K562 (cell line): ENCODE results near the gene ATP8A1. TPM values are rescaled to one million over a fixed set of nuclear protein-coding genes. Genes with fewer than 3 reads are reported as not detected.

ENCODE experiments used
- ATAC-seq: fragments of 200-7000 bp; cut with Tn5 transposase; 3 replicates; pipeline ENCODE4 v1.9.1; 2020; ENCODE audit warnings: moderate library complexity
- BruUV-seq: library from RNA; stranded (reverse); fragments of 400-500 nt; replicated peaks from 2 replicates; lab custom pipeline; 2021; lab: Mats Ljungman, UMichigan
- CTCF ChIA-PET: fragments of 300-600 bp; formaldehyde crosslinking; extraction: SDS; loops from one replicate; lab custom pipeline; 2021; ENCODE audit warnings: low intra/inter-chr PET ratio; lab: Yijun Ruan, JAX
- POLR2A ChIA-PET: fragments of 300-600, 350-650 bp; sonication (Branson Sonifier 250); formaldehyde crosslinking; extraction: SDS; loops from one replicate; lab custom pipeline; 2021; ENCODE audit warnings: antibody characterized with exemption, inconsistent platforms; lab: Yijun Ruan, JAX
- DNase-seq, 4 experiments: peaks; one replicate each; pipeline versions ENCODE4 v3.0.0 to v3.0.0-alpha.2; 2011 to 2018; ENCODE audit warnings: low spot score in 3 of 4, mixed read lengths in 3 of 4; ENCODE audit errors: extremely low read depth in 1 of 4
- FAIRE-seq: peaks from 2 replicates; lab custom pipeline; 2011; peaks lifted over from hg19 to GRCh38; lab: Jason Lieb, UNC
- H2AFZ ChIP-seq: 2 replicates; pipeline ENCODE4 v1.6.0; 2011; ENCODE audit warnings: low read depth, low read length, control low read depth, inconsistent platforms
- H3K27ac ChIP-seq: fragments of 200-600 bp; 3 replicates; pipeline ENCODE4 v1.8.0; 2011; ENCODE audit warnings: low read depth, mild to moderate bottlenecking, control low read depth, inconsistent platforms, low read length, moderate library complexity, mixed read lengths; ENCODE audit errors: extremely low read depth
- H3K27me3 ChIP-seq, 2 experiments: fragments of 300-600 bp in 1 of 2; 2 replicates in 1 of 2; 3 replicates in 1 of 2; pipeline versions ENCODE4 v1.6.0 to v1.8.0; 2011; ENCODE audit warnings: inconsistent platforms in 2 of 2, low read length in 2 of 2, mild to moderate bottlenecking in 1 of 2, mixed read lengths in 1 of 2, moderate library complexity in 1 of 2; ENCODE audit not compliant: control insufficient read depth in 2 of 2, insufficient read depth in 2 of 2
- H3K36me3 ChIP-seq: fragments of 300-600 bp; 3 replicates; pipeline ENCODE4 v1.8.0; 2011; ENCODE audit warnings: mild to moderate bottlenecking, low read length, inconsistent platforms; ENCODE audit not compliant: control insufficient read depth, insufficient read depth
- H3K4me1 ChIP-seq, 2 experiments: fragments of 200-600 bp in 1 of 2; replicated peaks in 1 of 2; 2 replicates in 1 of 2; 3 replicates in 1 of 2; pipeline versions ENCODE4 v1.5.1 to v1.8.0; 2011; ENCODE audit warnings: inconsistent platforms in 2 of 2, low read length in 2 of 2, mild to moderate bottlenecking in 1 of 2, mixed read lengths in 1 of 2, moderate library complexity in 1 of 2; ENCODE audit not compliant: control insufficient read depth in 2 of 2, insufficient read depth in 2 of 2
- H3K4me2 ChIP-seq: 2 replicates; pipeline ENCODE4 v1.6.1; 2011; ENCODE audit warnings: low read length, control low read depth, inconsistent platforms, mixed read lengths; ENCODE audit not compliant: insufficient read depth
- H3K4me3 ChIP-seq: fragments of 200-600 bp; sonication (generic), shearing (Covaris generic); 2 replicates; pipeline ENCODE4 v1.5.1; 2016; ENCODE audit warnings: control low read depth, inconsistent platforms
- H3K79me2 ChIP-seq: fragments of 200-600 bp; 3 replicates; pipeline ENCODE4 v1.8.0; 2011; ENCODE audit warnings: low read length, inconsistent platforms; ENCODE audit not compliant: control insufficient read depth, insufficient read depth
- H3K9ac ChIP-seq, 2 experiments: 2 replicates each; pipeline versions ENCODE4 v1.6.0 to v1.6.1; 2011; ENCODE audit warnings: low read depth in 2 of 2, low read length in 2 of 2, control low read depth in 1 of 2, inconsistent platforms in 1 of 2, mild to moderate bottlenecking in 1 of 2, mixed read lengths in 1 of 2; ENCODE audit not compliant: insufficient read depth in 1 of 2
- H3K9me1 ChIP-seq: one replicate; pipeline ENCODE4 v1.6.0; 2011; ENCODE audit warnings: inconsistent platforms, mild to moderate bottlenecking, low read length, moderate library complexity; ENCODE audit not compliant: control insufficient read depth, insufficient read depth
- H3K9me3 ChIP-seq: replicated peaks from 2 replicates; pipeline ENCODE4 v1.5.1; 2011; ENCODE audit warnings: low read depth, low read length, inconsistent platforms; ENCODE audit not compliant: control insufficient read depth, insufficient read depth
- H4K20me1 ChIP-seq: replicated peaks from 2 replicates; pipeline ENCODE4 v1.6.1; 2011; ENCODE audit warnings: low read length, inconsistent platforms, mixed read lengths; ENCODE audit not compliant: control insufficient read depth, insufficient read depth
- CTCFL ChIP-seq: IDR thresholded peaks from 2 replicates; pipeline ENCODE4 v1.6.1; 2011; ENCODE audit warnings: borderline replicate concordance, low read depth, mild to moderate bottlenecking, moderate library complexity, low read length; ENCODE audit not compliant: insufficient read depth, poor library complexity, severe bottlenecking
- ETV6 ChIP-seq, 3 experiments: fragments of 150-350 bp in 1 of 3; sonication (generic) in 1 of 3; formaldehyde crosslinking in 1 of 3; IDR thresholded peaks; 2 replicates each; pipeline versions ENCODE4 v1.6.1 to v1.8.0; 2014 to 2022; ENCODE audit warnings: borderline replicate concordance in 2 of 3, low read depth in 2 of 3, antibody characterized with exemption in 1 of 3, low read length in 1 of 3, mild to moderate bottlenecking in 1 of 3, missing genetic modification reagents in 1 of 3
- MAZ ChIP-seq, 2 experiments: fragments of 450-650 bp in 1 of 2; sonication (generic) in 1 of 2; formaldehyde crosslinking; IDR thresholded peaks in 1 of 2; conservative IDR thresholded peaks in 1 of 2; 2 replicates each; pipeline versions ENCODE4 v1.4.0 to v1.5.0; 2020; ENCODE audit warnings: mild to moderate bottlenecking in 1 of 2, missing genetic modification reagents in 1 of 2
- NFIC ChIP-seq: fragments of 450-650 bp; IDR thresholded peaks from 2 replicates; pipeline ENCODE4 v1.6.1; 2017; ENCODE audit warnings: mild to moderate bottlenecking, inconsistent platforms
- NFIX ChIP-seq: fragments of 250-450 bp; sonication (Bioruptor Pico); IDR thresholded peaks from 2 replicates; pipeline ENCODE4 v1.4.0; 2020; ENCODE audit warnings: low read depth, mild to moderate bottlenecking, moderate library complexity
- PTRF ChIP-seq: fragments of 450-650 bp; IDR thresholded peaks from 2 replicates; pipeline ENCODE4 v1.6.1; 2016; ENCODE audit warnings: mild to moderate bottlenecking, missing genetic modification characterization, missing compliant biosample characterization
- TAL1 ChIP-seq: fragments of 450-650 bp; IDR thresholded peaks from 2 replicates; pipeline ENCODE4 v1.6.1; 2016; ENCODE audit warnings: mild to moderate bottlenecking
- ZBTB34 ChIP-seq: fragments of 250-450 bp; sonication (Bioruptor Pico); IDR thresholded peaks from 2 replicates; pipeline ENCODE4 v1.8.0; 2021; ENCODE audit warnings: mild to moderate bottlenecking, moderate library complexity
- ZNF12 ChIP-seq: sonication (generic); formaldehyde crosslinking; IDR thresholded peaks from 2 replicates; pipeline ENCODE4 v1.4.0; 2020; ENCODE audit warnings: mild to moderate bottlenecking, missing genetic modification reagents
- WGBS: fragments of 100-300 bp; shearing (Covaris generic); methylation state at CpG from one replicate; pipeline ENCODE4 v1.1.6; 2016; ENCODE audit warnings: low coverage, mixed read lengths; ENCODE audit not compliant: insufficient coverage; ENCODE audit errors: missing lambda C conversion rate; 5-methylcytosine and 5-hydroxymethylcytosine counted together
- in situ Hi-C: fragments of 300-500 bp; cut with MboI; formaldehyde crosslinking; loops from 4 replicates; pipeline ENCODE4 v1.15.0; 2018; ENCODE audit warnings: inconsistent platforms, mixed read lengths
- intact Hi-C: fragments of 100-400 bp; cut with micrococcal nuclease; formaldehyde crosslinking; loops from 2 replicates; pipeline ENCODE4 v1.14.2; 2022
- polyA plus RNA-seq, 8 experiments: library from polyadenylated mRNA; depleted of rRNA in 4 of 8; stranded (reverse) in 5 of 8; unstranded in 3 of 8; fragments of >200 nt; fragmentation: Nextera tagmentation in 2 of 8; fragmentation: Illumina TruSeq in 1 of 8; extraction: Ambion mirVana in 2 of 8; extraction: Trizol in 1 of 8; gene quantifications; 2 replicates each; pipeline versions ENCODE4 v1.2.1 to v1.2.3, GENCODE V29; 2011 to 2014; ENCODE audit warnings: inconsistent platforms in 1 of 8, missing spikeins in 1 of 8
- total RNA-seq, 7 experiments: library from RNA; depleted of rRNA in 6 of 7; stranded (reverse); fragments of >200 nt in 6 of 7; fragmentation: Illumina TruSeq in 2 of 7; extraction: Trizol in 2 of 7; gene quantifications; 2 replicates each; pipeline versions ENCODE4 v1.2.1 to v1.2.3, GENCODE V29; 2011 to 2021; ENCODE audit warnings: low replicate concordance in 1 of 7

ATP8A1 gene
- total and polyA plus RNA-seq, 9 of the 15 experiments (the other 6 are each of a cell fraction or from before 2014, with no cell fraction given): 0.05 to 0.29 (median 0.07) TPM; not detected in 2

- TF ChIP-seq MAZ (CRISPR knock-in tag; conservative IDR thresholded peaks at IDR 0.05 in 1 of 2, IDR thresholded peaks at IDR 0.05 in 1 of 2) (no peak), CTCFL (no peak), TAL1 (no peak), ETV6 (IDR thresholded peaks at IDR 0.05; ENCODE audit: borderline replicate concordance in 1 of 2, low read depth in 2 of 2, low read length in 1 of 2) (no peak), ETV6 (CRISPR knock-in tag; IDR thresholded peaks at IDR 0.05; ENCODE audit: borderline replicate concordance) (no peak), PTRF (no peak)
Measured at GRCh38 chr4:42452823-42453222, 204.1 kb downstream of the ATP8A1 start (continued).

- Histone ChIP-seq H3K9me1 (no peaks in the 10 kb centered on the region), H2AFZ (no peak overlapping the region), H3K9me3 (no peaks in the 10 kb centered on the region), H3K9ac (no peak overlapping the region), H4K20me1 (no peaks in the 10 kb centered on the region), H3K79me2 (no peaks in the 10 kb centered on the region), H3K4me1 (no peaks in the 10 kb centered on the region), H3K4me3 (no peak overlapping the region), H3K27ac (no peak overlapping the region), H3K27me3 (no peaks in the 10 kb centered on the region), H3K36me3 (no peaks in the 10 kb centered on the region), H3K4me2 (no peak overlapping the region)
- ATAC-seq: no peak
- ChIA-PET POLR2A (no interaction called here), CTCF (no interaction called here)
- intact Hi-C loops (no loop called here), in situ Hi-C loops (no loop called here)
- DNase-seq: no peak
- FAIRE-seq: no peak
- no TSS peak for BruUV-seq
- no peak for TF ChIP-seq ZBTB34 (CRISPR knock-in tag)
- peak; percentile 94 for TF ChIP-seq NFIC
- TF ChIP-seq ZNF12 (CRISPR knock-in tag): no peak
- peak; percentile 78 for TF ChIP-seq NFIX
- 1% methylated on average over 5 of the region's 5 CpGs for whole genome bisulfite sequencing
Measured at GRCh38 chr4:42446823-42447222, 210.1 kb downstream of the ATP8A1 start.
